Colonic mucosa (tissue), 4 donors: ENCODE data around the gene GRP. TPM values are rescaled to one million over a fixed set of nuclear protein-coding genes. Genes with fewer than 3 reads are reported as not detected.

Experiments
- DNase-seq: peaks from one replicate; pipeline ENCODE4 v3.0.0-alpha.2; 2020
- H3K27ac ChIP-seq: fragments of 200-600 bp; one replicate; pipeline ENCODE4 v1.8.0; 2021
- H3K27me3 ChIP-seq: fragments of 200-600 bp; one replicate; pipeline ENCODE4 v1.8.0; 2021
- H3K36me3 ChIP-seq: fragments of 200-600 bp; one replicate; pipeline ENCODE4 v1.8.0; 2021
- H3K4me1 ChIP-seq: fragments of 200-600 bp; one replicate; pipeline ENCODE4 v1.8.0; 2021; ENCODE audit warnings: mild to moderate bottlenecking
- H3K4me3 ChIP-seq: fragments of 200-600 bp; one replicate; pipeline ENCODE4 v1.8.0; 2021
- H3K9ac ChIP-seq, 2 donors: one replicate each; pipeline ENCODE4 v1.7.0; 2013; ENCODE audit warnings: control low read depth in 2 of 2, low read depth in 2 of 2, low read length in 2 of 2
- H3K9me3 ChIP-seq: fragments of 200-600 bp; one replicate; pipeline ENCODE4 v1.8.0; 2021
- CTCF ChIP-seq: fragments of 200-600 bp; IDR thresholded peaks from one replicate; pipeline ENCODE4 v1.8.0; 2022; ENCODE audit warnings: antibody characterized with exemption, mild to moderate bottlenecking
- intact Hi-C: fragments of 100-400 bp; cut with DNase I; formaldehyde crosslinking; loops from one replicate; pipeline ENCODE4 v1.14.1; 2022
- total RNA-seq, 2 donors: library from RNA; stranded (reverse); fragmentation: NEBNext Ultra II Directional in 1 of 2; extraction: Animal tissue kit (Norgen Biotek cat#: 25700) in 1 of 2; gene quantifications; one replicate each; pipeline ENCODE4 v1.2.1, GENCODE V29; 2021
- donor health status: healthy.
- donor health status: DM: no; HTN: no; CAD: no.
- donor health status: DM: no; HTN: no; CAD: no.

GRP gene
- total RNA-seq, 2 donors from 2014 or later = not detected

GRCh38 chr18:59275406-59275949 lies 55.5 kb downstream of the GRP start:
- intact Hi-C loops = no loop called here
- no peaks in the 10 kb centered on the region for H3K9me3 ChIP-seq
- H3K4me3 ChIP-seq = no peak overlapping the region
- no peak overlapping the region for H3K9ac ChIP-seq
- no peak overlapping the region for H3K27ac ChIP-seq
- H3K27me3 ChIP-seq = peaks cover 55% of the 10 kb centered on the region
- no peaks in the 10 kb centered on the region for H3K4me1 ChIP-seq
- no peak for DNase-seq
- no peaks in the 10 kb centered on the region for H3K36me3 ChIP-seq
- TF ChIP-seq CTCF = no peak

GRCh38 chr18:59276047-59276446 lies 56.1 kb downstream of the GRP start:
- H3K9ac ChIP-seq = no peak overlapping the region
- DNase-seq = no peak
- no peaks in the 10 kb centered on the region for H3K4me1 ChIP-seq
- H3K4me3 ChIP-seq = no peak overlapping the region
- no peak overlapping the region for H3K27ac ChIP-seq
- H3K36me3 ChIP-seq = no peaks in the 10 kb centered on the region
- no peak for TF ChIP-seq CTCF
- intact Hi-C loops = no loop called here
- peaks cover 49% of the 10 kb centered on the region for H3K27me3 ChIP-seq
- H3K9me3 ChIP-seq = no peaks in the 10 kb centered on the region

GRCh38 chr18:59278793-59279192 lies 58.8 kb downstream of the GRP start:
- H3K4me1 ChIP-seq = no peaks in the 10 kb centered on the region
- no peaks in the 10 kb centered on the region for H3K36me3 ChIP-seq
- TF ChIP-seq CTCF = no peak
- intact Hi-C loops = no loop called here
- DNase-seq = no peak
- peaks cover 23% of the 10 kb centered on the region for H3K27me3 ChIP-seq
- H3K27ac ChIP-seq = no peak overlapping the region
- H3K9me3 ChIP-seq = no peaks in the 10 kb centered on the region
- no peak overlapping the region for H3K4me3 ChIP-seq
- H3K9ac ChIP-seq = no peak overlapping the region

- Histone ChIP-seq H3K9me3 (no peaks in the 10 kb centered on the region), H3K27me3 (peaks cover 21% of the 10 kb centered on the region), H3K4me1 (no peaks in the 10 kb centered on the region)
These were observed 59.2 kb downstream of the GRP start for GRCh38 chr18:59279193-59279592.

GRCh38 chr18:59279722-59280121 lies 59.8 kb downstream of the GRP start:
- H3K27me3 ChIP-seq = peaks cover 15% of the 10 kb centered on the region
- H3K27ac ChIP-seq = no peak overlapping the region
- H3K4me1 ChIP-seq = no peaks in the 10 kb centered on the region
- no peak for TF ChIP-seq CTCF
- intact Hi-C loops = no loop called here
- H3K36me3 ChIP-seq = no peaks in the 10 kb centered on the region
- no peak overlapping the region for H3K4me3 ChIP-seq
- no peak for DNase-seq
- no peak overlapping the region for H3K9ac ChIP-seq
- H3K9me3 ChIP-seq = no peaks in the 10 kb centered on the region

More at GRCh38 chr18:59279193-59279592, 59.2 kb downstream of the GRP start:
- intact Hi-C loops = no loop called here
- H3K36me3 ChIP-seq = no peaks in the 10 kb centered on the region
- H3K27ac ChIP-seq = no peak overlapping the region
- no peak for DNase-seq
- no peak for TF ChIP-seq CTCF
- no peak overlapping the region for H3K9ac ChIP-seq
- no peak overlapping the region for H3K4me3 ChIP-seq

Other genes with a start within 250 kb of the GRP start
- gene SEC11C, start 80.3 kb upstream of the GRP start, total RNA-seq = 10 to 100 TPM; 50.8 to 88.2 TPM
- not detected for gene RAX, start 53.3 kb downstream of the GRP start, total RNA-seq
- gene CPLX4, start 98.5 kb downstream of the GRP start, total RNA-seq = not detected
- 10 to 100 TPM; 60.2 to 67.6 TPM for gene LMAN1, start 139.1 kb downstream of the GRP start, total RNA-seq